GM15510 (cell line): ENCODE data around the gene DZIP1L.

Source experiments
- POLR2A ChIP-seq: IDR thresholded peaks from 3 replicates; pipeline ENCODE4 v1.6.1; 2011; ENCODE audit warnings: borderline replicate concordance; ENCODE audit not compliant: insufficient read length; ENCODE audit errors: extremely low read depth

Gene DZIP1L

DNA sequence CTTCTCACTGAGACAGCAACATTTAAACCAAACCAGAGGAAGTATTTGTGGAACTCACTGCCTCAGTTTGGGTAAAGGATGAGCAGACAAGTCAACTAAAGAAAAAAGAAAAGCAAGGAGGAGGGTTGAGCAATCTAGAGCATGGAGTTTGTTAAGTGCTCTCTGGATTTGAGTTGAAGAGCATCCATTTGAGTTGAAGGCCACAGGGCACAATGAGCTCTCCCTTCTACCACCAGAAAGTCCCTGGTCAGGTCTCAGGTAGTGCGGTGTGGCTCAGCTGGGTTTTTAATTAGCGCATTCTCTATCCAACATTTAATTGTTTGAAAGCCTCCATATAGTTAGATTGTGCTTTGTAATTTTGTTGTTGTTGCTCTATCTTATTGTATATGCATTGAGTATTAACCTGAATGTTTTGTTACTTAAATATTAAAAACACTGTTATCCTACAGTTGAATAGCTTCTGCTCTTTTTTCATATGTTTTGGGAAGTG, 82.2 kb downstream of the DZIP1L start:
- TF ChIP-seq POLR2A, result no peak

DNA sequence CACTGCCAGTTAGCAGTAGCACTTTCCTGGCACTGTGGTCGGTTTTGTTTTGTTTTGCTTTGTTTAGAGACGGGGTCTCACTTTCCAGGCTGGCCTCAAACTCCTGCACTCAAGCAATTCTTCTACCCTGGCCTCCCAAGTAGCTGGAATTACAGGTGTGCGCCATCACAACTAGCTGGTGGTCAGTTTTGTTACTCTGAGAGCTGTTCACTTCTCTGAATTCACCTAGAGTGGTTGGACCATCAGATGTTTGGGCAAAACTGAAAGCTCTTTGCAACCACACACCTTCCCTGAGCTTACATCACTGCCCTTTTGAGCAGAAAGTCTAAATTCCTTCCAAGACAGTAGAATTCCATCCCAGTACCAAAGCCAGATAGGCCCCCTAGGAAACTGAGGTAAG, 82.8 kb downstream of the DZIP1L start:
- TF ChIP-seq POLR2A, result no peak

- TF ChIP-seq POLR2A, result no peak
Observed at GRCh38 chr3:138031536-138031935, 83.9 kb downstream of the DZIP1L start.

GRCh38 chr3:138030734-138031280, 84.6 kb downstream of the DZIP1L start:
- TF ChIP-seq POLR2A, result no peak

GRCh38 chr3:138027821-138028220, 87.6 kb downstream of the DZIP1L start:
- TF ChIP-seq POLR2A, result no peak

GRCh38 chr3:138025553-138025952, 89.9 kb downstream of the DZIP1L start:
- TF ChIP-seq POLR2A, result no peak

DNA sequence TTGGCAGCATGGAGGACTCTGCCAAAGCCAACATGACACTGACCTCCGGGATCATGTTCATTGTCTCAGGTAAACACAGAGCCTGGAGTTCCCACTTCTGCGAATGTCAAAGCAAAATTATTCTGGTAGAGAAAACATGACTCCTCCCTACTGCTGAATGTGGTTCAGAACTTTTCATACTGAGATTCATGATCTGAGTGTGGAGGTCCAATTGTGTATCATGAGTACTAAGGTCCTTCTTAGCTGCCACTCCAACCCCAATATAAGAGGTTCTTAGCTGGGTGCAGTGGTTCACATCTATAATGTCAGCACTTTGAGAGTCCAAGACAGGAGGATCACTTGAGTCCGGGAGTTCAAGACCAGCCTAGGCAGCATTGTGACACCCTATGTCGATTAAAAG, 91.7 kb downstream of the DZIP1L start:
- TF ChIP-seq POLR2A, result no peak

DNA sequence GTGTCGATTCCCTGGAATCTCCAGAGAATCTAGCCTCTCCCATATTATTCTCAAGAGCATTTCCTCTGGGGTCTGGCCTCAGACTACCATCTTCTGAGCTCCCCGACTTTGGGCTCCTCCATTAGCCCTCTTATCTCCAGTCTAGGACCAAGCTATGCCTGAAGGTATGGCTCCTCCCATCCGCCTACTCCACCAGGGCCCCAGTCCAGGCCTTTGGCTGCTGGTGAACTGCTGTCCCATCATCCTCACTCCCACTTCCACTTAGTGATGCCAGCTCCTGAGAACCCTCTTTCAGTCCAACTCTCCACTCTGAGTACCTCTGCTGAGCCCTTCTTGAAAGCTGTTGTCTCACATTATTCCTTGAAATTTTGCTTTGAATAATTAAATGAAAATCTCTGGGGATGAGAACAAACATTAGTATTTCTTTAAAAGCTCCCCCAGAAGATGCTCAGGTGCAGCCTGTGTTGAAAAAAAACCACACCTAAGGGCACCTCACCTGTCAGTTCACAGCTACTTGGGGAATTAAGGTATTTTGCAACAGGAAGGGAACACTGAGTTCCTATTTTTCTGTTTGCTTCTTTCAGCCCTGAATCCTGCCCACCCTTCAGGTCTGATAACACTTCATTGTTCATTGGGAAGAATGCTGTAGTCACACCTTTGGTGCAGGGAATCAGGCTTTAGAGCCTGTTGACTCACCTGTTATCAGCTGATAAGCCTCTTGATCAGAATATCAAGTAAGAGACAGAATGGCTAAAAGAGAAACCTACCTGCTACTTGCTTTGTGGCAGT, 95.9 kb downstream of the DZIP1L start:
- no peak for TF ChIP-seq POLR2A

- TF ChIP-seq POLR2A, result no peak
Observed at GRCh38 chr3:138016065-138016464, 99.3 kb downstream of the DZIP1L start.

DNA sequence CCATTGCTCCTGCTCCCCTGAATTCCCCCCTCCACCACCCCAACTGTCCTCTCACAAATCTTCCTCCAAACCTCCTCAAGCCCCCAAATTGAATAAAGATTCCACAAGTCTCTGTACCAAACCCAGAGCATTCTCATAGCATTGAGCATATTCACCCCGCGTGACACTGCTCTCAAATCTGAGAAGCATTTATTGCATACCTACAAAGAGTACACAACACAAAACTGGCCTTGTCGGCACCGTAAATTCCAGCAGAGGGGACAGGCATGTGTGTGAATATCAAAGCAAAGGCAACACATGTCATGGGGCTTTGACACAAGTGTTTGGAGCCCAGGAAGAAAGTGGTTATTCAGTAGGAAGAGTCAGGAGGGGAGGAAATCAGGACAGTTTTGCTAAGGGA, 102.9 kb downstream of the DZIP1L start:
- TF ChIP-seq POLR2A, result no peak
